ENCODE results near the gene S100A16. TPM values are rescaled to one million over a fixed set of nuclear protein-coding genes. Genes with fewer than 3 reads are reported as not detected.

Gene S100A16
- total RNA-seq, 1 experiment from 2014 or later, result 36.5 TPM

GRCh38 chr1:153561466-153561985 is 51.4 kb downstream of the S100A16 start:
- no peak for DNase-seq (ENCODE audit: low read depth, low spot score)
- in situ Hi-C loops (cut with HindIII; ENCODE audit: low pct_unique_long_range_greater_than_20kb, low sequenced_read_pairs), result no loop called here

GRCh38 chr1:153560771-153561465 is 52.0 kb downstream of the S100A16 start:
- in situ Hi-C loops (cut with HindIII; ENCODE audit: low pct_unique_long_range_greater_than_20kb, low sequenced_read_pairs), result no loop called here
- no peak for DNase-seq (ENCODE audit: low read depth, low spot score)

- in situ Hi-C loops (cut with HindIII; ENCODE audit: low pct_unique_long_range_greater_than_20kb, low sequenced_read_pairs), result no loop called here
- DNase-seq (ENCODE audit: low read depth, low spot score), result no peak
Measured at GRCh38 chr1:153560241-153560640, 52.7 kb downstream of the S100A16 start.

- in situ Hi-C loops (cut with HindIII; ENCODE audit: low pct_unique_long_range_greater_than_20kb, low sequenced_read_pairs), result no loop called here
- DNase-seq (ENCODE audit: low read depth, low spot score), result no peak
Measured at GRCh38 chr1:153557877-153558276, 55.1 kb downstream of the S100A16 start.

Other genes starting within 250 kb of the S100A16 start
- gene S100A12, start 237.5 kb downstream of the S100A16 start, total RNA-seq (2014; rRNA removed; shearing (Covaris generic)), result not detected in 2 replicates
- not detected in 2 replicates for gene S100A8, start 222.1 kb downstream of the S100A16 start, total RNA-seq (2014; rRNA removed; shearing (Covaris generic))
- not detected in 2 replicates for gene S100A7A, start 196.6 kb downstream of the S100A16 start, total RNA-seq (2014; rRNA removed; shearing (Covaris generic))
- not detected in 2 replicates for gene S100A7, start 152.5 kb downstream of the S100A16 start, total RNA-seq (2014; rRNA removed; shearing (Covaris generic))
- 185 and 198 TPM in 2 replicates for gene S100A6, start 77.1 kb downstream of the S100A16 start, total RNA-seq (2014; rRNA removed; shearing (Covaris generic))
- gene S100A5, start 72.2 kb downstream of the S100A16 start, total RNA-seq (2014; rRNA removed; shearing (Covaris generic)), result not detected in 2 replicates
- 0.51 TPM in 1 of 2 replicates, not detected in the other for gene S100A4, start 67.3 kb downstream of the S100A16 start, total RNA-seq (2014; rRNA removed; shearing (Covaris generic))
- 0.63 TPM in 1 of 2 replicates, not detected in the other for gene S100A3, start 63.9 kb downstream of the S100A16 start, total RNA-seq (2014; rRNA removed; shearing (Covaris generic))
- 0.24 and 2.2 TPM in 2 replicates for gene S100A2, start 47.3 kb downstream of the S100A16 start, total RNA-seq (2014; rRNA removed; shearing (Covaris generic))
- gene S100A14, start 3.2 kb upstream of the S100A16 start, total RNA-seq (2014; rRNA removed; shearing (Covaris generic)), result not detected in 2 replicates
- 247 and 266 TPM in 2 replicates for gene S100A13, start 14.4 kb upstream of the S100A16 start, total RNA-seq (2014; rRNA removed; shearing (Covaris generic))
- 563 and 586 TPM in 2 replicates for gene S100A1, start 15.3 kb upstream of the S100A16 start, total RNA-seq (2014; rRNA removed; shearing (Covaris generic))
- 59.3 and 62.0 TPM in 2 replicates for gene CHTOP, start 20.9 kb upstream of the S100A16 start, total RNA-seq (2014; rRNA removed; shearing (Covaris generic))
- 91.1 and 101 TPM in 2 replicates for gene SNAPIN, start 45.6 kb upstream of the S100A16 start, total RNA-seq (2014; rRNA removed; shearing (Covaris generic))
- gene ILF2, start 57.9 kb upstream of the S100A16 start, total RNA-seq (2014; rRNA removed; shearing (Covaris generic)), result 415 and 443 TPM in 2 replicates
- gene NPR1, start 65.6 kb upstream of the S100A16 start, total RNA-seq (2014; rRNA removed; shearing (Covaris generic)), result not detected in 2 replicates
- 63.2 and 77.5 TPM in 2 replicates for gene INTS3, start 114.9 kb upstream of the S100A16 start, total RNA-seq (2014; rRNA removed; shearing (Covaris generic))
- gene SLC27A3, start 162.3 kb upstream of the S100A16 start, total RNA-seq (2014; rRNA removed; shearing (Covaris generic)), result 174 and 184 TPM in 2 replicates

All from SK-MEL-5 (cell line).